Mesothelial cell of epicardium (in vitro differentiated cells): ENCODE data around the gene E2F3. TPM values are rescaled to one million over a fixed set of nuclear protein-coding genes. Genes with fewer than 3 reads are reported as not detected.

ENCODE experiments used
- DNase-seq, 2 experiments: peaks; one replicate each; pipeline ENCODE4 v3.0.0; 2021; ENCODE audit warnings: low spot score in 2 of 2; ENCODE audit not compliant: unreplicated experiment in 2 of 2
- H3K27ac Mint-ChIP-seq: 2 replicates; pipeline ENCODE4 v1.8.0; 2021; ENCODE audit warnings: mixed read lengths
- H3K27me3 Mint-ChIP-seq: 2 replicates; pipeline ENCODE4 v1.8.0; 2021; ENCODE audit warnings: low read depth, mixed read lengths
- H3K36me3 Mint-ChIP-seq: 2 replicates; pipeline ENCODE4 v1.8.0; 2021; ENCODE audit warnings: mixed read lengths
- H3K4me1 Mint-ChIP-seq: 2 replicates; pipeline ENCODE4 v1.8.0; 2021; ENCODE audit warnings: mixed read lengths
- H3K4me3 Mint-ChIP-seq: 2 replicates; pipeline ENCODE4 v1.8.0; 2021; ENCODE audit warnings: mild to moderate bottlenecking, moderate library complexity, mixed read lengths
- H3K9me3 Mint-ChIP-seq: 2 replicates; pipeline ENCODE4 v1.8.0; 2021; ENCODE audit warnings: mixed read lengths
- CTCF ChIP-seq: fragments of 200-600 bp; sonication (generic); IDR thresholded peaks from one replicate; pipeline ENCODE4 v1.5.0; 2021; ENCODE audit warnings: antibody characterized with exemption; ENCODE audit not compliant: unreplicated experiment
- total RNA-seq: library from RNA; stranded (reverse); gene quantifications from 3 replicates; pipeline ENCODE4 v1.2.1, GENCODE V29; 2021

E2F3 gene
- total RNA-seq, 1 donor from 2014 or later, result 24.2 TPM

GRCh38 chr6:20487669-20488375 lies 86.1 kb downstream of the E2F3 start:
- no peak overlapping the region for H3K27ac Mint-ChIP-seq
- no peak overlapping the region for H3K4me3 Mint-ChIP-seq

GRCh38 chr6:20490591-20490990 lies 88.9 kb downstream of the E2F3 start:
- Mint-ChIP-seq H3K27me3 (no peaks in the 10 kb centered on the region), H3K27ac (no peak overlapping the region), H3K36me3 (peaks cover 50% of the 10 kb centered on the region), H3K4me3 (no peak overlapping the region), H3K4me1 (no peaks in the 10 kb centered on the region), H3K9me3 (peaks cover 3% of the 10 kb centered on the region)
- DNase-seq, result no peak
- TF ChIP-seq CTCF, result no peak

More at GRCh38 chr6:20487669-20488375, 86.1 kb downstream of the E2F3 start:
- no peaks in the 10 kb centered on the region for H3K27me3 Mint-ChIP-seq
- no peak for TF ChIP-seq CTCF
- peaks cover 3% of the 10 kb centered on the region for H3K9me3 Mint-ChIP-seq
- H3K4me1 Mint-ChIP-seq, result no peaks in the 10 kb centered on the region
- peaks cover 61% of the 10 kb centered on the region for H3K36me3 Mint-ChIP-seq
- no peak for DNase-seq

- Mint-ChIP-seq H3K27ac (no peak overlapping the region), H3K9me3 (peaks cover 3% of the 10 kb centered on the region), H3K4me3 (no peak overlapping the region), H3K4me1 (no peaks in the 10 kb centered on the region), H3K36me3 (peaks cover 38% of the 10 kb centered on the region), H3K27me3 (no peaks in the 10 kb centered on the region)
- TF ChIP-seq CTCF, result no peak
- no peak for DNase-seq
Observed at GRCh38 chr6:20492099-20492498, 90.4 kb downstream of the E2F3 start.

- no peak overlapping the region for H3K4me3 Mint-ChIP-seq
- peaks cover 4% of the 10 kb centered on the region for H3K36me3 Mint-ChIP-seq
- DNase-seq, result no peak
- H3K27ac Mint-ChIP-seq, result no peak overlapping the region
- peaks cover 8% of the 10 kb centered on the region for H3K4me1 Mint-ChIP-seq
- no peaks in the 10 kb centered on the region for H3K27me3 Mint-ChIP-seq
- H3K9me3 Mint-ChIP-seq, result peaks cover 9% of the 10 kb centered on the region
- TF ChIP-seq CTCF, result no peak
Observed at GRCh38 chr6:20497216-20498040, 95.7 kb downstream of the E2F3 start.

- no peak overlapping the region for H3K4me3 Mint-ChIP-seq
- no peak for TF ChIP-seq CTCF
- peaks cover 15% of the 10 kb centered on the region for H3K9me3 Mint-ChIP-seq
- H3K27me3 Mint-ChIP-seq, result no peaks in the 10 kb centered on the region
- H3K36me3 Mint-ChIP-seq, result peaks cover 8% of the 10 kb centered on the region
- H3K27ac Mint-ChIP-seq, result peak overlapping the region; percentile 9
- peaks cover 8% of the 10 kb centered on the region for H3K4me1 Mint-ChIP-seq
- DNase-seq, result no peak
Observed at GRCh38 chr6:20498041-20498385, 96.3 kb downstream of the E2F3 start.
